Neural progenitor cell (in vitro differentiated cells): Measurements from ENCODE around the gene GDF15.

Source experiments
- CTCF ChIP-seq: fragments of 200-600 bp; sonication (generic); IDR thresholded peaks from 2 replicates; pipeline ENCODE4 v1.5.1; 2017; ENCODE audit warnings: antibody characterized with exemption, mild to moderate bottlenecking
- EZH2phosphoT487 ChIP-seq: fragments of 200-600 bp; sonication (generic); IDR thresholded peaks from 2 replicates; pipeline ENCODE4 v1.6.1; 2017; ENCODE audit warnings: antibody characterized with exemption

- TF ChIP-seq EZH2phosphoT487 (no peak), CTCF (no peak)
These were observed 37.8 kb upstream of the GDF15 start for GRCh38 chr19:18348171-18348570.
